HG02885 (cell line): ENCODE measurements around the gene GSTT2B.
"Not testable (repeated sequence)": the region's sequence is repeated elsewhere in the genome, so short reads cannot be mapped to it uniquely, and the experiment has no call there.

Experiments
- ATAC-seq: cut with Tn5 transposase; IDR thresholded peaks from one replicate; pipeline ENCODE4 v1.9.1; 2021; ENCODE audit warnings: mild to moderate bottlenecking; ENCODE audit not compliant: unreplicated experiment, poor library complexity

GSTT2B gene

GRCh38 chr22:23986538-23987178 is 25.7 kb upstream of the GSTT2B start:
- not testable (repeated sequence) for ATAC-seq

GRCh38 chr22:23986089-23986488 is 25.1 kb upstream of the GSTT2B start:
- not testable (repeated sequence) for ATAC-seq

- ATAC-seq, result no peak
Observed at GRCh38 chr22:23984430-23984829, 23.4 kb upstream of the GSTT2B start.

- not testable (repeated sequence) for ATAC-seq
Observed at GRCh38 chr22:23980567-23980966, 19.6 kb upstream of the GSTT2B start.

GRCh38 chr22:23979557-23980240 is 18.7 kb upstream of the GSTT2B start, which contains the start of gene GSTT2:
TSS of gene GSTT2 (plus strand) at chr22:23980134.
- ATAC-seq, result not testable (repeated sequence)

DNA sequence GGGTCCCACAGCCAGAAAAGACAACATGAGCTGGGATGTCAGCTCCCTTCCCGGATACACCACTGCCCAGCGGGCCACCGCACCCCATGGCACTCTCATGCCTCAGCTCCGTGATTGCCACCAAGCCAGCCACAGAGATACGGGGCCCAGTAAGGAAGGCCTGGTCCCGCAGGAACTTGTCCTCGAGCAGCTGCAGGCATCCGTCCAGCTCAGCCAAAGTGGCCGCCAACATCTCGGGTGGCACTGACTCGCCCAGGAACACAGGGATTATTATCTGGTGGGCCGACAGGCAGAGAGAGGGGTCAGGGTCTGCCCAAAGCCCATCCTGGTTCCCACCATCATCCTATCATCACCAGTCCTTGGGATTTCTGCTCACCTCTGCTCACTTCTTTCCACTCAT is 16.3 kb upstream of the GSTT2B start:
- ATAC-seq, result not testable (repeated sequence)

DNA sequence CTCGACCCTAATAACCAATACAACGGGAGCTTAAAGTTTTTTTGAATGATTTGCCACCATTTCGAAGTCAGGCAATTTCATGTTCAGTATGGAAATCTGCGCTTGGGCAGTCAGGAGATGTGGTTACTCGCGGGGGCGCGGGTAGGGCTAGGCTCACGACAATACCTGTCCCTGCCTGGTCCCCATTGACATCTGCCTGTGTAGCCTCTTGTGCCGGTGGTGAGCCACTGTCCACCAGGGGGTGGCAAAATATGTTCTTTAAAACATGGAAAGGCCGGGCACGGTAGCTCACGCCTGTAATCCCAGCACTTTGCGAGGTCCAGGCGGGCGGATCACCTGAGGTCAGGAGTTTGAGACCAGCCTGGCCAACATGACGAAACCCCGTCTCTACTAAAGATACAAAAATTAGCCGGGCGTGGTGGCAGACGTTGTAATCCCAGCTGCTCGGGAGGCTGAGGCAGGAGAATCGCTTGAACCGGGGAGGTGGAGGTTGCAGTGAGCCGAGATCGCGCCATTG is 13.9 kb upstream of the GSTT2B start:
- ATAC-seq, result not testable (repeated sequence)

- ATAC-seq, result peak; percentile 96
Observed at GRCh38 chr22:23974345-23974744, 13.3 kb upstream of the GSTT2B start, which contains the start of gene DDT. TSS of gene DDT (minus strand) at chr22:23974441. CDS start at chr22:23974414, 27 bp downstream.

GRCh38 chr22:23971927-23972326 is 10.9 kb upstream of the GSTT2B start:
- ATAC-seq, result not testable (repeated sequence)

DNA sequence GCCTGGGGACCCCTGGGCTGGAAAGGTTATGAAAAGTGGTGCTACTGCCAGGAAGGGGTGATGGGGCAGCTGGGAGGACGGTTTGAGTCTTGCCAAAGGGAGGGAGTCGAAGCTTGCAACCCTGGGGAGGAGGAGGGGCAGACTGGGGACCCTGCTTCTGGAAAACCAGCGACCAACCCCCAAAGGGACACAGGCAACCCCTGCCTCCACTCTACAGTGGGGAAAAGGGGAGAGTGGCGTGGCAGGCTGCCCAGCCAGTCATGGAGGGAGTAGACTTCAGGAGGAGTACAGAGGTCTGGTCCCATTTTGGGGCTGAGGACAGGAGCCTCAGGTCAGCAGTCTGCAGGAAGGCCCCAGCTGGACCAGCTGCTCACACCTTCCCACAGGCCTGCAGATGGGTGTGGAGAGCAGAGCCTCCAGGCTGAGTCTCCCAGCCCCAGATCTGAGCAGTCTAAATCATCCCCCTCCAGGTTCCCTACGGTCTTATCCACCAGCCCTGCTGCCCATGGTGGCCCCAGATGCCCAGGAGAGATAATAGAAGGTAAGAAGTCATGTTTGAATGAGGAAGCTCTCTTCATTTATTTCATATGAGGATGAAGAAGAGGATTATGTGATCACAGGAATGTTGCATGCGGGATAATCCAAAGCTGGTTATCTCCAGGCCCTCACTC is 10.0 kb upstream of the GSTT2B start:
- ATAC-seq, result no peak

DNA sequence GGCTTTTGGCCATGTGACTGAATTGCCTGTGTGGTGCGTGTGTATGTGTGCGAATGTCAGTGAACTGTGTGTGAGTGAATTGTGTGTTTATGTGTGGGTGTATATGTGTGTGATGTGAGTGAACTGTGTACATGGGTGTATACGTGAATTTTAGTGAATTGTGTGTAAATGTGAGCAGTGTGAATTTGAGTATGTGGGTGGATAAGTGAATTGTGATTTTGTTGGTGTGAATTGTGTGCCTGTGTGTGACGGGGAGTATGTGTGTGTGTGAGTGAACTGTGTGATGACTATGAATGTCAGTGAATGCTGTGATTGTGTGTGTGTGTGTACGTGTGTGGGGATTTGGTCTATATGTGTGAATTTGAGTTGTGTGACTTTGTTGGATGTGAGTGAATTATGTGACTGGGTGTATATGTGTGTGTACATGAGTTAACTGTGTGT is 9.2 kb upstream of the GSTT2B start:
- no peak for ATAC-seq

- ATAC-seq, result no peak
Observed at GRCh38 chr22:23969071-23969470, 8.1 kb upstream of the GSTT2B start.

DNA sequence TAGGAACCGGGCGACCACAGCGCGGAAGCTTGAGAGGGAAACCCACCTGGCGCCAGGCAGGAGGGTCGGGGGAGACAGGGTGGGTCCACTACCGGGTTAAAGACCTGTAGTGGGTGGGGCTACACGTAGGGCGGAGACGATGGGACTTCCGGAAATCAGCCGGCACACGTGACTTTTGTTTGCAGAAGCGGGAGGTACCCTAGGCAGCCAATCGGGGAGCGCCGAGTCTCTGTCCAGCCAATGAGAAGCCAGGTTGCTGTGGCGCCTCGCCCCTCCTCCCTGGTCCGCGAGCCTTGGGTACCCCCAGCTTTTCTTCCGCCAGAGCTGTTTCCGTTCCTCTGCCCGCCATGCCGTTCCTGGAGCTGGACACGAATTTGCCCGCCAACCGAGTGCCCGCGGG is 5.6 kb upstream of the GSTT2B start, which contains the start of gene DDTL:
DDTL (plus strand) TSS at position 321 of the 400 bp plus-strand sequence; CDS start at position 348, 27 bp downstream.
- peak; percentile 96 for ATAC-seq

- ATAC-seq, result not testable (repeated sequence)
Observed at GRCh38 chr22:23966094-23966493, 5.1 kb upstream of the GSTT2B start.

- peak; percentile 56 for ATAC-seq
Observed at GRCh38 chr22:23956301-23956900, 4.6 kb downstream of the GSTT2B start.

DNA sequence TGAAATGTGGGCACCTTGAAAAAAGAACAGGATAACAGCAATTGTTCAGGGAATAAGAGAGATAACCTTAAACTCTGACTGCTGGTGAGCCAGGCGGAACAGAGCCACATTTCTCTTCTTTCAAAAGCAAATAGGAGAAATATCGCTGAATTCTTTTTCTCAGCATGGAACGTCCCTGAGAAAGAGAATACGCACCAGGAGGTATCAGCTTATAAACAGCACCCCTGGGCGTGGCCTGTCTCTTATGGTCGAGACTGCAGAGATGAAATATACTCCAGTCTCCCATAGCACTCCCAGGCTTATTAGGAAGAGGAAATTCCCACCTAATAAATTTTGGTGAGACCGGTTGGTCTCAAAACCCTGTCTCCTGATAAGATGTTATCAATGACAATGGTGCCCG is 5.1 kb downstream of the GSTT2B start:
- ATAC-seq, result not testable (repeated sequence)

- not testable (repeated sequence) for ATAC-seq
Observed at GRCh38 chr22:23954991-23955305, 6.0 kb downstream of the GSTT2B start.

- not testable (repeated sequence) for ATAC-seq
Observed at GRCh38 chr22:23954193-23954990, 6.6 kb downstream of the GSTT2B start.

GRCh38 chr22:23953485-23953884 is 7.5 kb downstream of the GSTT2B start:
- ATAC-seq, result not testable (repeated sequence)
